HFFc6 (cell line): ENCODE data around the gene FRMD4A. TPM values are rescaled to one million over a fixed set of nuclear protein-coding genes. Genes with fewer than 3 reads are reported as not detected.

ENCODE experiments used
- DNase-seq: peaks from one replicate; pipeline ENCODE4 v3.0.0-alpha.2; 2018
- H3K27ac Mint-ChIP-seq: 2 replicates; pipeline ENCODE4 v1.8.0; 2020; ENCODE audit warnings: mild to moderate bottlenecking, mixed read lengths
- H3K27me3 Mint-ChIP-seq: 2 replicates; pipeline ENCODE4 v1.8.0; 2021; ENCODE audit warnings: mild to moderate bottlenecking, moderate library complexity, mixed read lengths; ENCODE audit not compliant: insufficient read depth
- H3K36me3 Mint-ChIP-seq: 2 replicates; pipeline ENCODE4 v1.8.0; 2021; ENCODE audit warnings: low read depth, mixed read lengths
- H3K4me1 Mint-ChIP-seq: 2 replicates; pipeline ENCODE4 v1.8.0; 2020; ENCODE audit warnings: low read depth, mixed read lengths
- H3K4me3 Mint-ChIP-seq: 2 replicates; pipeline ENCODE4 v1.8.0; 2020; ENCODE audit warnings: mild to moderate bottlenecking, moderate library complexity, mixed read lengths
- H3K9me3 Mint-ChIP-seq: 2 replicates; pipeline ENCODE4 v1.8.0; 2020; ENCODE audit warnings: mild to moderate bottlenecking, mixed read lengths
- CTCF ChIP-seq: fragments of 200-600 bp; sonication (generic); IDR thresholded peaks from 2 replicates; pipeline ENCODE4 v1.5.0; 2021; ENCODE audit warnings: antibody characterized with exemption, mild to moderate bottlenecking
- total RNA-seq, 6 experiments: library from RNA; stranded (reverse); fragmentation: NEBNext Ultra II Directional; extraction: Animal tissue kit (Norgen Biotek cat#: 25700); gene quantifications; 2 replicates in 1 of 6; 3 replicates in 5 of 6; pipeline ENCODE4 v1.2.3, GENCODE V29; 2021

The FRMD4A gene
- total RNA-seq, 6 experiments from 2014 or later, result 76.7 to 117 (median 92.3) TPM

GRCh38 chr10:13803566-13804554 lies 526.9 kb downstream of the FRMD4A start:
- Mint-ChIP-seq H3K4me3 (peak overlapping the region; percentile 6; the same call in 1 of the 2 replicates), H3K9me3 (no peaks in the 10 kb centered on the region), H3K27ac (no peak overlapping the region; the same call in none of the 2 replicates), H3K4me1 (peaks cover 58% of the 10 kb centered on the region), H3K36me3 (peaks cover 37% of the 10 kb centered on the region), H3K27me3 (no peaks in the 10 kb centered on the region)
- no peak for DNase-seq
- TF ChIP-seq CTCF, result no peak

GRCh38 chr10:13801907-13802288 lies 528.8 kb downstream of the FRMD4A start:
- TF ChIP-seq CTCF, result no peak
- Mint-ChIP-seq H3K4me1 (peaks cover 61% of the 10 kb centered on the region), H3K36me3 (peaks cover 37% of the 10 kb centered on the region), H3K4me3 (no peak overlapping the region), H3K9me3 (no peaks in the 10 kb centered on the region), H3K27me3 (peaks cover 2% of the 10 kb centered on the region; the same call in 1 of the 2 replicates), H3K27ac (no peak overlapping the region)
- no peak for DNase-seq

- peaks cover 2% of the 10 kb centered on the region; the same call in 1 of the 2 replicates for H3K27me3 Mint-ChIP-seq
- H3K4me1 Mint-ChIP-seq, result peaks cover 62% of the 10 kb centered on the region
- H3K27ac Mint-ChIP-seq, result no peak overlapping the region; the same call in 1 of the 2 replicates
Measured at GRCh38 chr10:13801156-13801906, 529.4 kb downstream of the FRMD4A start.

GRCh38 chr10:13797164-13797563 lies 533.6 kb downstream of the FRMD4A start:
- peaks cover 2% of the 10 kb centered on the region for H3K27me3 Mint-ChIP-seq
- H3K9me3 Mint-ChIP-seq, result no peaks in the 10 kb centered on the region
- H3K4me1 Mint-ChIP-seq, result peaks cover 38% of the 10 kb centered on the region
- no peak for DNase-seq
- no peak overlapping the region for H3K27ac Mint-ChIP-seq
- H3K36me3 Mint-ChIP-seq, result peaks cover 31% of the 10 kb centered on the region
- no peak overlapping the region for H3K4me3 Mint-ChIP-seq
- TF ChIP-seq CTCF, result no peak

More at GRCh38 chr10:13801156-13801906, 529.4 kb downstream of the FRMD4A start:
- H3K4me3 Mint-ChIP-seq, result no peak overlapping the region
- no peak for DNase-seq
- TF ChIP-seq CTCF, result no peak
- peaks cover 37% of the 10 kb centered on the region for H3K36me3 Mint-ChIP-seq
- no peaks in the 10 kb centered on the region for H3K9me3 Mint-ChIP-seq

- H3K27ac Mint-ChIP-seq, result no peak overlapping the region
- no peak for TF ChIP-seq CTCF
- H3K4me1 Mint-ChIP-seq, result peaks cover 27% of the 10 kb centered on the region
- H3K27me3 Mint-ChIP-seq, result peaks cover 2% of the 10 kb centered on the region
- no peaks in the 10 kb centered on the region for H3K9me3 Mint-ChIP-seq
- H3K4me3 Mint-ChIP-seq, result no peak overlapping the region
- no peak for DNase-seq
- H3K36me3 Mint-ChIP-seq, result peaks cover 32% of the 10 kb centered on the region
Measured at GRCh38 chr10:13795653-13796555, 534.8 kb downstream of the FRMD4A start.
